WTC11 (cell line): ENCODE results near the gene MAP1B. TPM values are rescaled to one million over a fixed set of nuclear protein-coding genes. Genes with fewer than 3 reads are reported as not detected.
A peak's percentile ranks its signal among the peaks of the same experiment; 100 is the strongest.

Source experiments
- ATAC-seq: fragments of 200-7000 bp; cut with Tn5 transposase; 2 replicates; pipeline ENCODE4 v1.10.0; 2021; ENCODE audit warnings: mild to moderate bottlenecking, moderate library complexity
- CTCF ChIA-PET: fragments of 300-600 bp; sonication (Branson Sonifier 250); formaldehyde crosslinking; loops from one replicate; lab custom pipeline; 2021; ENCODE audit warnings: antibody characterized with exemption; lab: Charles Lee
- POLR2A ChIA-PET: fragments of 350-600 bp; sonication (Branson Sonifier 250); formaldehyde crosslinking; loops from one replicate; lab custom pipeline; 2021; ENCODE audit warnings: antibody characterized with exemption; lab: Charles Lee
- DNase-seq: peaks from one replicate; pipeline ENCODE4 v3.0.0; 2021; ENCODE audit warnings: low spot score
- H3K27ac Mint-ChIP-seq: 2 replicates; pipeline ENCODE4 v1.8.0; 2021; ENCODE audit warnings: mixed read lengths
- H3K27me3 Mint-ChIP-seq: 2 replicates; pipeline ENCODE4 v1.8.0; 2021; ENCODE audit warnings: low read depth, mild to moderate bottlenecking, moderate library complexity, mixed read lengths
- H3K36me3 Mint-ChIP-seq: 2 replicates; pipeline ENCODE4 v1.8.0; 2021; ENCODE audit warnings: mixed read lengths
- H3K4me1 Mint-ChIP-seq: 2 replicates; pipeline ENCODE4 v1.8.0; 2022; ENCODE audit warnings: mixed read lengths
- H3K4me3 Mint-ChIP-seq: 2 replicates; pipeline ENCODE4 v1.8.0; 2021; ENCODE audit warnings: mild to moderate bottlenecking, moderate library complexity, mixed read lengths
- H3K9me3 Mint-ChIP-seq: 2 replicates; pipeline ENCODE4 v1.8.0; 2021; ENCODE audit warnings: mixed read lengths
- CREM ChIP-seq: sonication (generic); formaldehyde crosslinking; IDR thresholded peaks from 2 replicates; pipeline ENCODE4 v1.8.1; 2022; ENCODE audit warnings: mild to moderate bottlenecking, missing genetic modification reagents, moderate library complexity
- ETV6 ChIP-seq: sonication (generic); formaldehyde crosslinking; IDR thresholded peaks from 2 replicates; pipeline ENCODE4 v1.8.1; 2022; ENCODE audit warnings: mild to moderate bottlenecking, missing genetic modification reagents
- FOXJ3 ChIP-seq: sonication (generic); formaldehyde crosslinking; IDR thresholded peaks from 2 replicates; pipeline ENCODE4 v1.9.0; 2021; ENCODE audit warnings: missing genetic modification reagents, mild to moderate bottlenecking, borderline replicate concordance
- JAZF1 ChIP-seq: fragments of 250-450 bp; sonication (Bioruptor Pico); IDR thresholded peaks from 2 replicates; pipeline ENCODE4 v1.9.0; 2021; ENCODE audit warnings: moderate library complexity, mild to moderate bottlenecking, inconsistent platforms
- NFATC4 ChIP-seq: fragments of 250-450 bp; sonication (Bioruptor Pico); IDR thresholded peaks from 2 replicates; pipeline ENCODE4 v1.9.0; 2021; ENCODE audit warnings: mild to moderate bottlenecking
- NR2C2 ChIP-seq: sonication (generic); formaldehyde crosslinking; IDR thresholded peaks from 2 replicates; pipeline ENCODE4 v1.8.0; 2022; ENCODE audit warnings: mild to moderate bottlenecking, missing genetic modification reagents
- SOX15 ChIP-seq: fragments of 250-450 bp; sonication (Bioruptor Pico); IDR thresholded peaks from 2 replicates; pipeline ENCODE4 v1.9.0; 2021; ENCODE audit warnings: mild to moderate bottlenecking
- ZNF232 ChIP-seq: sonication (generic); formaldehyde crosslinking; IDR thresholded peaks from 2 replicates; pipeline ENCODE4 v1.8.0; 2022; ENCODE audit warnings: mild to moderate bottlenecking, missing genetic modification reagents
- ZNF263 ChIP-seq: sonication (generic); formaldehyde crosslinking; IDR thresholded peaks from 2 replicates; pipeline ENCODE4 v1.8.1; 2022; ENCODE audit warnings: low read depth, mild to moderate bottlenecking, moderate library complexity, missing genetic modification reagents
- ZNF317 ChIP-seq: sonication (generic); formaldehyde crosslinking; IDR thresholded peaks from 2 replicates; pipeline ENCODE4 v1.8.1; 2023; ENCODE audit warnings: low read depth, mild to moderate bottlenecking, moderate library complexity, missing genetic modification reagents, borderline replicate concordance
- total RNA-seq: library from RNA; stranded (reverse); gene quantifications from 3 replicates; pipeline ENCODE4 v1.2.3, GENCODE V29; 2021
- TF ChIP-seq, protein P1 (sequence below): sonication (generic); formaldehyde crosslinking; IDR thresholded peaks from 2 replicates; pipeline ENCODE4 v1.8.0; 2023; ENCODE audit warnings: missing genetic modification reagents, mild to moderate bottlenecking, borderline replicate concordance
- TF ChIP-seq, protein P2 (sequence below): sonication (generic); formaldehyde crosslinking; IDR thresholded peaks from 2 replicates; pipeline ENCODE4 v1.8.1; 2022; ENCODE audit warnings: mild to moderate bottlenecking, missing genetic modification reagents, moderate library complexity, borderline replicate concordance
- TF ChIP-seq, protein P3 (sequence below): fragments of 200-600 bp; IDR thresholded peaks from 2 replicates; pipeline ENCODE4 v1.8.0; 2022; ENCODE audit warnings: antibody characterized with exemption
- TF ChIP-seq, protein P4 (sequence below): fragments of 250-450 bp; sonication (Bioruptor Pico); IDR thresholded peaks from 2 replicates; pipeline ENCODE4 v1.9.0; 2021; ENCODE audit warnings: mild to moderate bottlenecking
- TF ChIP-seq, protein P5 (sequence below): sonication (generic); formaldehyde crosslinking; IDR thresholded peaks from 2 replicates; pipeline ENCODE4 v1.8.1; 2022; ENCODE audit warnings: low read depth, missing genetic modification reagents, borderline replicate concordance
- TF ChIP-seq, protein P6 (sequence below): sonication (generic); formaldehyde crosslinking; IDR thresholded peaks from 2 replicates; pipeline ENCODE4 v1.8.1; 2023; ENCODE audit warnings: mild to moderate bottlenecking, missing genetic modification reagents
- TF ChIP-seq, protein P7 (sequence below): sonication (generic); formaldehyde crosslinking; IDR thresholded peaks from 2 replicates; pipeline ENCODE4 v1.8.0; 2022; ENCODE audit warnings: mild to moderate bottlenecking, missing genetic modification reagents
- TF ChIP-seq, protein P8 (sequence below): sonication (generic); formaldehyde crosslinking; IDR thresholded peaks from 2 replicates; pipeline ENCODE4 v1.8.0; 2022; ENCODE audit warnings: mild to moderate bottlenecking, missing genetic modification reagents

MAP1B gene
- total RNA-seq, 1 experiment from 2014 or later, result 95.0 TPM

DNA sequence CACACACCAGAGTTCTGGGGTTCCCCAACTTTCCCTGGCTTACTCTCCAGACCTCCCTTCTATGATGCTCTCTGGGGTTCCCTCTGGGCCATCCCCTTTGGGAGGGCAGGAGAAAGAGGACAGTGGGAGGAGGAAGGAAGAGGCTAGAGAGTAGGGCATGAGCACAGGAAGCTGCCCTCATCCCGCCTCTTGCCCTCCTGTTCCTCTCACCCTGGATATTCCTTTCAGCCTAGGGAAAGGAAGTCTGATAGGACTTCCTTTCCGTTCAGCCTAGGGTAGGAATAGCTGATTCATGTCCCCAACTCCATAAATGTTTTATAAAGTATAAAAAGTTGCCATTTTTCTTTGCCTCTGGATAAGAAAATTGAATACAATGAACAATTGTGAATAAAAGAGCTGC lies 7.4 kb downstream of the MAP1B start (continued):
- TF ChIP-seq, protein P1, sequence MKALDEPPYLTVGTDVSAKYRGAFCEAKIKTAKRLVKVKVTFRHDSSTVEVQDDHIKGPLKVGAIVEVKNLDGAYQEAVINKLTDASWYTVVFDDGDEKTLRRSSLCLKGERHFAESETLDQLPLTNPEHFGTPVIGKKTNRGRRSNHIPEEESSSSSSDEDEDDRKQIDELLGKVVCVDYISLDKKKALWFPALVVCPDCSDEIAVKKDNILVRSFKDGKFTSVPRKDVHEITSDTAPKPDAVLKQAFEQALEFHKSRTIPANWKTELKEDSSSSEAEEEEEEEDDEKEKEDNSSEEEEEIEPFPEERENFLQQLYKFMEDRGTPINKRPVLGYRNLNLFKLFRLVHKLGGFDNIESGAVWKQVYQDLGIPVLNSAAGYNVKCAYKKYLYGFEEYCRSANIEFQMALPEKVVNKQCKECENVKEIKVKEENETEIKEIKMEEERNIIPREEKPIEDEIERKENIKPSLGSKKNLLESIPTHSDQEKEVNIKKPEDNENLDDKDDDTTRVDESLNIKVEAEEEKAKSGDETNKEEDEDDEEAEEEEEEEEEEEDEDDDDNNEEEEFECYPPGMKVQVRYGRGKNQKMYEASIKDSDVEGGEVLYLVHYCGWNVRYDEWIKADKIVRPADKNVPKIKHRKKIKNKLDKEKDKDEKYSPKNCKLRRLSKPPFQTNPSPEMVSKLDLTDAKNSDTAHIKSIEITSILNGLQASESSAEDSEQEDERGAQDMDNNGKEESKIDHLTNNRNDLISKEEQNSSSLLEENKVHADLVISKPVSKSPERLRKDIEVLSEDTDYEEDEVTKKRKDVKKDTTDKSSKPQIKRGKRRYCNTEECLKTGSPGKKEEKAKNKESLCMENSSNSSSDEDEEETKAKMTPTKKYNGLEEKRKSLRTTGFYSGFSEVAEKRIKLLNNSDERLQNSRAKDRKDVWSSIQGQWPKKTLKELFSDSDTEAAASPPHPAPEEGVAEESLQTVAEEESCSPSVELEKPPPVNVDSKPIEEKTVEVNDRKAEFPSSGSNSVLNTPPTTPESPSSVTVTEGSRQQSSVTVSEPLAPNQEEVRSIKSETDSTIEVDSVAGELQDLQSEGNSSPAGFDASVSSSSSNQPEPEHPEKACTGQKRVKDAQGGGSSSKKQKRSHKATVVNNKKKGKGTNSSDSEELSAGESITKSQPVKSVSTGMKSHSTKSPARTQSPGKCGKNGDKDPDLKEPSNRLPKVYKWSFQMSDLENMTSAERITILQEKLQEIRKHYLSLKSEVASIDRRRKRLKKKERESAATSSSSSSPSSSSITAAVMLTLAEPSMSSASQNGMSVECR (CRISPR knock-in tag), result no peak
- TF ChIP-seq, protein P2, sequence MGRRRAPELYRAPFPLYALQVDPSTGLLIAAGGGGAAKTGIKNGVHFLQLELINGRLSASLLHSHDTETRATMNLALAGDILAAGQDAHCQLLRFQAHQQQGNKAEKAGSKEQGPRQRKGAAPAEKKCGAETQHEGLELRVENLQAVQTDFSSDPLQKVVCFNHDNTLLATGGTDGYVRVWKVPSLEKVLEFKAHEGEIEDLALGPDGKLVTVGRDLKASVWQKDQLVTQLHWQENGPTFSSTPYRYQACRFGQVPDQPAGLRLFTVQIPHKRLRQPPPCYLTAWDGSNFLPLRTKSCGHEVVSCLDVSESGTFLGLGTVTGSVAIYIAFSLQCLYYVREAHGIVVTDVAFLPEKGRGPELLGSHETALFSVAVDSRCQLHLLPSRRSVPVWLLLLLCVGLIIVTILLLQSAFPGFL (CRISPR knock-in tag), result no peak
- TF ChIP-seq, protein P3, sequence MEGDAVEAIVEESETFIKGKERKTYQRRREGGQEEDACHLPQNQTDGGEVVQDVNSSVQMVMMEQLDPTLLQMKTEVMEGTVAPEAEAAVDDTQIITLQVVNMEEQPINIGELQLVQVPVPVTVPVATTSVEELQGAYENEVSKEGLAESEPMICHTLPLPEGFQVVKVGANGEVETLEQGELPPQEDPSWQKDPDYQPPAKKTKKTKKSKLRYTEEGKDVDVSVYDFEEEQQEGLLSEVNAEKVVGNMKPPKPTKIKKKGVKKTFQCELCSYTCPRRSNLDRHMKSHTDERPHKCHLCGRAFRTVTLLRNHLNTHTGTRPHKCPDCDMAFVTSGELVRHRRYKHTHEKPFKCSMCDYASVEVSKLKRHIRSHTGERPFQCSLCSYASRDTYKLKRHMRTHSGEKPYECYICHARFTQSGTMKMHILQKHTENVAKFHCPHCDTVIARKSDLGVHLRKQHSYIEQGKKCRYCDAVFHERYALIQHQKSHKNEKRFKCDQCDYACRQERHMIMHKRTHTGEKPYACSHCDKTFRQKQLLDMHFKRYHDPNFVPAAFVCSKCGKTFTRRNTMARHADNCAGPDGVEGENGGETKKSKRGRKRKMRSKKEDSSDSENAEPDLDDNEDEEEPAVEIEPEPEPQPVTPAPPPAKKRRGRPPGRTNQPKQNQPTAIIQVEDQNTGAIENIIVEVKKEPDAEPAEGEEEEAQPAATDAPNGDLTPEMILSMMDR, result no peak
- TF ChIP-seq, protein P4, sequence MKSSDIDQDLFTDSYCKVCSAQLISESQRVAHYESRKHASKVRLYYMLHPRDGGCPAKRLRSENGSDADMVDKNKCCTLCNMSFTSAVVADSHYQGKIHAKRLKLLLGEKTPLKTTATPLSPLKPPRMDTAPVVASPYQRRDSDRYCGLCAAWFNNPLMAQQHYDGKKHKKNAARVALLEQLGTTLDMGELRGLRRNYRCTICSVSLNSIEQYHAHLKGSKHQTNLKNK (CRISPR knock-in tag), result no peak
- TF ChIP-seq SOX15 (no peak), ZNF317 (CRISPR knock-in tag) (no peak)

DNA sequence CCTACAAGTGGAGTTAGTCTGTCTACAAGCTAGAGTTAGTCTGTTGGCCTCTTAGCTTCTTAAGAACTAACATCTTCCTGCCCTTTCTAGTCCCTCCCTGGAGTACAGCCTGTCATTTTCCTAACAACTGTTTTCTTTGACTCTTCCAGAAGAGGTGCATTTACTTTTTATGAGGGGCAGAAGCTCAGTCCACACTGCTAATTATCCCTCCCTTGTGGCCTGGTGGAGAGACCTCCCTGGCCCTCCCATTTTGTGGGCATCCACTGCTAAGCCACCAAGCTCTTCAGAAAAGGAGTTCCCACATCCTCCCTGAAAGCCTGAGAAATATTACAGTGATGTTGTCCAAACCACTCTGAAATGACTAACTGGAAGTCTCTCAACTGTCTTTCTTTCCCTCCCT lies 8.0 kb downstream of the MAP1B start:
- ATAC-seq, result no peak
- peaks cover 23% of the 10 kb centered on the region for H3K4me1 Mint-ChIP-seq
- no peak overlapping the region for H3K4me3 Mint-ChIP-seq
- no peaks in the 10 kb centered on the region for H3K27me3 Mint-ChIP-seq
- H3K36me3 Mint-ChIP-seq, result peaks cover 39% of the 10 kb centered on the region
- DNase-seq, result no peak
- peaks cover 7% of the 10 kb centered on the region for H3K9me3 Mint-ChIP-seq
- H3K27ac Mint-ChIP-seq, result peak overlapping the region; percentile 22; the same call in 1 of the 2 replicates
- ChIA-PET CTCF (no interaction called here), POLR2A (no interaction called here)
- TF ChIP-seq ZNF263 (CRISPR knock-in tag) (no peak), NFATC4 (CRISPR knock-in tag) (no peak), FOXJ3 (CRISPR knock-in tag) (no peak), CREM (CRISPR knock-in tag) (no peak), JAZF1 (CRISPR knock-in tag) (no peak), NR2C2 (CRISPR knock-in tag) (no peak), ZNF232 (no peak), ETV6 (CRISPR knock-in tag) (no peak)
- TF ChIP-seq, protein P5, sequence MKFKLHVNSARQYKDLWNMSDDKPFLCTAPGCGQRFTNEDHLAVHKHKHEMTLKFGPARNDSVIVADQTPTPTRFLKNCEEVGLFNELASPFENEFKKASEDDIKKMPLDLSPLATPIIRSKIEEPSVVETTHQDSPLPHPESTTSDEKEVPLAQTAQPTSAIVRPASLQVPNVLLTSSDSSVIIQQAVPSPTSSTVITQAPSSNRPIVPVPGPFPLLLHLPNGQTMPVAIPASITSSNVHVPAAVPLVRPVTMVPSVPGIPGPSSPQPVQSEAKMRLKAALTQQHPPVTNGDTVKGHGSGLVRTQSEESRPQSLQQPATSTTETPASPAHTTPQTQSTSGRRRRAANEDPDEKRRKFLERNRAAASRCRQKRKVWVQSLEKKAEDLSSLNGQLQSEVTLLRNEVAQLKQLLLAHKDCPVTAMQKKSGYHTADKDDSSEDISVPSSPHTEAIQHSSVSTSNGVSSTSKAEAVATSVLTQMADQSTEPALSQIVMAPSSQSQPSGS, result no peak
- TF ChIP-seq, protein P1 (CRISPR knock-in tag), result no peak
- TF ChIP-seq, protein P6, sequence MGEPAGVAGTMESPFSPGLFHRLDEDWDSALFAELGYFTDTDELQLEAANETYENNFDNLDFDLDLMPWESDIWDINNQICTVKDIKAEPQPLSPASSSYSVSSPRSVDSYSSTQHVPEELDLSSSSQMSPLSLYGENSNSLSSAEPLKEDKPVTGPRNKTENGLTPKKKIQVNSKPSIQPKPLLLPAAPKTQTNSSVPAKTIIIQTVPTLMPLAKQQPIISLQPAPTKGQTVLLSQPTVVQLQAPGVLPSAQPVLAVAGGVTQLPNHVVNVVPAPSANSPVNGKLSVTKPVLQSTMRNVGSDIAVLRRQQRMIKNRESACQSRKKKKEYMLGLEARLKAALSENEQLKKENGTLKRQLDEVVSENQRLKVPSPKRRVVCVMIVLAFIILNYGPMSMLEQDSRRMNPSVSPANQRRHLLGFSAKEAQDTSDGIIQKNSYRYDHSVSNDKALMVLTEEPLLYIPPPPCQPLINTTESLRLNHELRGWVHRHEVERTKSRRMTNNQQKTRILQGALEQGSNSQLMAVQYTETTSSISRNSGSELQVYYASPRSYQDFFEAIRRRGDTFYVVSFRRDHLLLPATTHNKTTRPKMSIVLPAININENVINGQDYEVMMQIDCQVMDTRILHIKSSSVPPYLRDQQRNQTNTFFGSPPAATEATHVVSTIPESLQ (CRISPR knock-in tag), result no peak
- TF ChIP-seq, protein P7, sequence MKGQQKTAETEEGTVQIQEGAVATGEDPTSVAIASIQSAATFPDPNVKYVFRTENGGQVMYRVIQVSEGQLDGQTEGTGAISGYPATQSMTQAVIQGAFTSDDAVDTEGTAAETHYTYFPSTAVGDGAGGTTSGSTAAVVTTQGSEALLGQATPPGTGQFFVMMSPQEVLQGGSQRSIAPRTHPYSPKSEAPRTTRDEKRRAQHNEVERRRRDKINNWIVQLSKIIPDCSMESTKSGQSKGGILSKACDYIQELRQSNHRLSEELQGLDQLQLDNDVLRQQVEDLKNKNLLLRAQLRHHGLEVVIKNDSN (CRISPR knock-in tag), result no peak
- TF ChIP-seq, protein P8, sequence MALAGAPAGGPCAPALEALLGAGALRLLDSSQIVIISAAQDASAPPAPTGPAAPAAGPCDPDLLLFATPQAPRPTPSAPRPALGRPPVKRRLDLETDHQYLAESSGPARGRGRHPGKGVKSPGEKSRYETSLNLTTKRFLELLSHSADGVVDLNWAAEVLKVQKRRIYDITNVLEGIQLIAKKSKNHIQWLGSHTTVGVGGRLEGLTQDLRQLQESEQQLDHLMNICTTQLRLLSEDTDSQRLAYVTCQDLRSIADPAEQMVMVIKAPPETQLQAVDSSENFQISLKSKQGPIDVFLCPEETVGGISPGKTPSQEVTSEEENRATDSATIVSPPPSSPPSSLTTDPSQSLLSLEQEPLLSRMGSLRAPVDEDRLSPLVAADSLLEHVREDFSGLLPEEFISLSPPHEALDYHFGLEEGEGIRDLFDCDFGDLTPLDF (CRISPR knock-in tag), result no peak
